GM18498 (cell line): ENCODE measurements around the gene ANTXR1.

ENCODE experiments used
- ATAC-seq: cut with Tn5 transposase; IDR thresholded peaks from one replicate; pipeline ENCODE4 v1.9.1; 2021; ENCODE audit warnings: mild to moderate bottlenecking, moderate library complexity; ENCODE audit not compliant: unreplicated experiment

Gene ANTXR1

GRCh38 chr2:69126341-69126740 lies 113.4 kb downstream of the ANTXR1 start:
- ATAC-seq: no peak

GRCh38 chr2:69131452-69131851 lies 118.5 kb downstream of the ANTXR1 start:
- no peak for ATAC-seq

- ATAC-seq: no peak
Measured at GRCh38 chr2:69131983-69132675, 119.2 kb downstream of the ANTXR1 start.

GRCh38 chr2:69132960-69133590 lies 120.1 kb downstream of the ANTXR1 start:
- no peak for ATAC-seq

GRCh38 chr2:69133898-69134297 lies 120.9 kb downstream of the ANTXR1 start:
- no peak for ATAC-seq

- ATAC-seq: no peak
Measured at GRCh38 chr2:69134306-69134945, 121.4 kb downstream of the ANTXR1 start.

GRCh38 chr2:69138247-69138772 lies 125.3 kb downstream of the ANTXR1 start:
- ATAC-seq: no peak

GRCh38 chr2:69138793-69139459 lies 125.9 kb downstream of the ANTXR1 start:
- ATAC-seq: no peak

- no peak for ATAC-seq
Measured at GRCh38 chr2:69139778-69140670, 127.0 kb downstream of the ANTXR1 start.

GRCh38 chr2:69141061-69141460 lies 128.1 kb downstream of the ANTXR1 start:
- ATAC-seq: no peak

- ATAC-seq: no peak
Measured at GRCh38 chr2:69143748-69144360, 130.9 kb downstream of the ANTXR1 start.

GRCh38 chr2:69145204-69145603 lies 132.2 kb downstream of the ANTXR1 start:
- ATAC-seq: no peak

GRCh38 chr2:69147841-69148533 lies 135.0 kb downstream of the ANTXR1 start:
- no peak for ATAC-seq

GRCh38 chr2:69149631-69150215 lies 136.7 kb downstream of the ANTXR1 start:
- no peak for ATAC-seq

GRCh38 chr2:69151931-69152330 lies 139.0 kb downstream of the ANTXR1 start:
- no peak for ATAC-seq

- ATAC-seq: no peak
Measured at GRCh38 chr2:69152847-69153583, 140.0 kb downstream of the ANTXR1 start.

GRCh38 chr2:69154106-69154505 lies 141.1 kb downstream of the ANTXR1 start:
- ATAC-seq: no peak

GRCh38 chr2:69156624-69157023 lies 143.6 kb downstream of the ANTXR1 start:
- no peak for ATAC-seq
